ENCODE results near the gene HLA-DPB1. TPM values are rescaled to one million over a fixed set of nuclear protein-coding genes. Genes with fewer than 3 reads are reported as not detected.

HLA-DPB1 gene
- total RNA-seq, 1 experiment from 2014 or later, result not detected

GRCh38 chr6:33128318-33128717 is 52.5 kb downstream of the HLA-DPB1 start:
- DNase-seq (ENCODE audit: low spot score), result no peak

GRCh38 chr6:33132081-33132524 is 56.3 kb downstream of the HLA-DPB1 start:
- DNase-seq (ENCODE audit: low spot score), result no peak

GRCh38 chr6:33136310-33136900 is 60.6 kb downstream of the HLA-DPB1 start:
- DNase-seq (ENCODE audit: low spot score), result no peak

Other genes starting within 250 kb of the HLA-DPB1 start
- gene TAP2, start 237.3 kb upstream of the HLA-DPB1 start, total RNA-seq (2014; rRNA removed; shearing (Covaris generic)), result 50.3 and 54.9 TPM in 2 replicates
- 27.1 and 29.3 TPM in 2 replicates for gene PSMB8, start 231.9 kb upstream of the HLA-DPB1 start, total RNA-seq (2014; rRNA removed; shearing (Covaris generic))
- 15.2 and 20.9 TPM in 2 replicates for gene TAP1, start 222.3 kb upstream of the HLA-DPB1 start, total RNA-seq (2014; rRNA removed; shearing (Covaris generic))
- gene PSMB9, start 221.8 kb upstream of the HLA-DPB1 start, total RNA-seq (2014; rRNA removed; shearing (Covaris generic)), result 2.1 and 4.4 TPM in 2 replicates
- gene HLA-DMB, start 135.0 kb upstream of the HLA-DPB1 start, total RNA-seq (2014; rRNA removed; shearing (Covaris generic)), result 2.1 and 3.3 TPM in 2 replicates
- 8.5 and 9.0 TPM in 2 replicates for gene HLA-DMA, start 122.9 kb upstream of the HLA-DPB1 start, total RNA-seq (2014; rRNA removed; shearing (Covaris generic))
- 144 and 147 TPM in 2 replicates for gene BRD2, start 107.4 kb upstream of the HLA-DPB1 start, total RNA-seq (2014; rRNA removed; shearing (Covaris generic))
- gene HLA-DOA, start 66.4 kb upstream of the HLA-DPB1 start, total RNA-seq (2014; rRNA removed; shearing (Covaris generic)), result 0.03 and 0.23 TPM in 2 replicates
- not detected in 2 replicates for gene HLA-DPA1, start 2.3 kb upstream of the HLA-DPB1 start, total RNA-seq (2014; rRNA removed; shearing (Covaris generic))
- gene COL11A2, start 116.5 kb downstream of the HLA-DPB1 start, total RNA-seq (2014; rRNA removed; shearing (Covaris generic)), result 0.31 and 0.47 TPM in 2 replicates
- 28.1 and 32.9 TPM in 2 replicates for gene RXRB, start 124.7 kb downstream of the HLA-DPB1 start, total RNA-seq (2014; rRNA removed; shearing (Covaris generic))
- 131 and 147 TPM in 2 replicates for gene SLC39A7, start 124.9 kb downstream of the HLA-DPB1 start, total RNA-seq (2014; rRNA removed; shearing (Covaris generic))
- 28.0 and 35.8 TPM in 2 replicates for gene HSD17B8, start 128.7 kb downstream of the HLA-DPB1 start, total RNA-seq (2014; rRNA removed; shearing (Covaris generic))
- 36.1 and 37.2 TPM in 2 replicates for gene RING1, start 132.5 kb downstream of the HLA-DPB1 start, total RNA-seq (2014; rRNA removed; shearing (Covaris generic))
- gene VPS52, start 195.9 kb downstream of the HLA-DPB1 start, total RNA-seq (2014; rRNA removed; shearing (Covaris generic)), result 39.4 and 48.5 TPM in 2 replicates
- gene RPS18, start 196.1 kb downstream of the HLA-DPB1 start, total RNA-seq (2014; rRNA removed; shearing (Covaris generic)), result 3,486 and 3,632 TPM in 2 replicates
- gene B3GALT4, start 201.1 kb downstream of the HLA-DPB1 start, total RNA-seq (2014; rRNA removed; shearing (Covaris generic)), result 10.6 and 14.1 TPM in 2 replicates
- gene WDR46, start 213.2 kb downstream of the HLA-DPB1 start, total RNA-seq (2014; rRNA removed; shearing (Covaris generic)), result 79.0 and 92.2 TPM in 2 replicates
- 86.8 and 90.7 TPM in 2 replicates for gene PFDN6, start 213.6 kb downstream of the HLA-DPB1 start, total RNA-seq (2014; rRNA removed; shearing (Covaris generic))
- gene RGL2, start 223.0 kb downstream of the HLA-DPB1 start, total RNA-seq (2014; rRNA removed; shearing (Covaris generic)), result 38.2 and 42.6 TPM in 2 replicates
- 163 and 194 TPM in 2 replicates for gene TAPBP, start 238.1 kb downstream of the HLA-DPB1 start, total RNA-seq (2014; rRNA removed; shearing (Covaris generic))
- gene ZBTB22, start 241.8 kb downstream of the HLA-DPB1 start, total RNA-seq (2014; rRNA removed; shearing (Covaris generic)), result 22.8 and 25.3 TPM in 2 replicates
- gene DAXX, start 247.0 kb downstream of the HLA-DPB1 start, total RNA-seq (2014; rRNA removed; shearing (Covaris generic)), result 45.8 and 83.5 TPM in 2 replicates